Coronary artery (tissue), 2 donors: ENCODE measurements around the gene CCT6A.
A peak's percentile ranks its signal among the peaks of the same experiment; 100 is the strongest.
"Not testable (repeated sequence)": the region's sequence is repeated elsewhere in the genome, so short reads cannot be mapped to it uniquely, and the experiment has no call there.

Experiments used
- DNase-seq: peaks from one replicate; pipeline ENCODE4 v3.0.0-alpha.2; 2017; ENCODE audit warnings: low spot score
- H3K27ac ChIP-seq, 2 donors: fragments of 200-600 bp; sonication (generic); one replicate each; pipeline ENCODE4 v1.5.1; 2016 to 2019
- H3K4me3 ChIP-seq: fragments of 200-600 bp; sonication (generic); 2 replicates; pipeline ENCODE4 v1.5.1; 2016; ENCODE audit warnings: mild to moderate bottlenecking, moderate library complexity
- CTCF ChIP-seq: fragments of 200-600 bp; sonication (generic); IDR thresholded peaks from one replicate; pipeline ENCODE4 v1.5.1; 2019; ENCODE audit warnings: antibody characterized with exemption

Gene CCT6A

GRCh38 chr7:56063500-56063881, 11.9 kb downstream of the CCT6A start:
- no peak for TF ChIP-seq CTCF
- Histone ChIP-seq H3K4me3 (peak overlapping the region; percentile 87), H3K27ac (peak overlapping the region; percentile 93 to 95)
- DNase-seq = no peak

GRCh38 chr7:56063882-56064625, 12.5 kb downstream of the CCT6A start, which contains the start of gene SUMF2:
Gene SUMF2 (plus strand): TSS chr7:56064286. CDS start chr7:56064312, 26 bp downstream.
- peak within 1 kb of the TSS; percentile 87 for H3K4me3 ChIP-seq
- no peak for TF ChIP-seq CTCF
- DNase-seq = peak; percentile 95

GRCh38 chr7:56066376-56066775, 14.8 kb downstream of the CCT6A start:
- not testable (repeated sequence) for H3K4me3 ChIP-seq, H3K27ac ChIP-seq, DNase-seq

More at GRCh38 chr7:56063882-56064625, 12.5 kb downstream of the CCT6A start, which contains the start of gene SUMF2:
- peak within 1 kb of the TSS; percentile 93 to 95 for H3K27ac ChIP-seq

- Histone ChIP-seq H3K27ac (peak overlapping the region; percentile 28 to 52), H3K4me3 (no peak overlapping the region)
- TF ChIP-seq CTCF = peak; percentile 84
- DNase-seq = peak; percentile 90
These were observed 22.8 kb downstream of the CCT6A start for GRCh38 chr7:56074371-56074791.

- peak overlapping the region; percentile 61 to 87 for H3K27ac ChIP-seq
- no peak for TF ChIP-seq CTCF
- DNase-seq = no peak
- H3K4me3 ChIP-seq = no peak overlapping the region
These were observed 26.1 kb downstream of the CCT6A start for GRCh38 chr7:56077681-56078080.

GRCh38 chr7:56078196-56078595, 26.6 kb downstream of the CCT6A start:
- no peak for TF ChIP-seq CTCF
- Histone ChIP-seq H3K27ac (peak overlapping the region; percentile 61 to 87), H3K4me3 (no peak overlapping the region)
- no peak for DNase-seq

GRCh38 chr7:56079450-56080185, 28.1 kb downstream of the CCT6A start:
- peak; percentile 80 for TF ChIP-seq CTCF
- peak overlapping the region; percentile 31 for H3K4me3 ChIP-seq
- DNase-seq = no peak
- H3K27ac ChIP-seq = peak overlapping the region; percentile 61 to 87

- peak overlapping the region; percentile 61 to 87 for H3K27ac ChIP-seq
- not testable (repeated sequence) for DNase-seq, H3K4me3 ChIP-seq
These were observed 29.3 kb downstream of the CCT6A start for GRCh38 chr7:56080726-56081435.
